Body of pancreas (tissue), 4 donors: ENCODE data around the gene CCDC150. TPM values are rescaled to one million over a fixed set of nuclear protein-coding genes. Genes with fewer than 3 reads are reported as not detected.

Experiments
- ATAC-seq: fragments of 150-250 bp; one replicate; pipeline ENCODE4 v1.9.1; 2016
- DNase-seq, 4 donors: peaks; one replicate each; pipeline ENCODE4 v3.0.0-alpha.2; 2019
- H3K27ac ChIP-seq, 4 donors: fragments of 200-600 bp; sonication (generic); 1 replicate in 3 of 4; 2 replicates in 1 of 4; pipeline versions ENCODE4 v1.5.1 to v1.6.1; 2016 to 2019; ENCODE audit warnings: mild to moderate bottlenecking in 1 of 4, mixed read lengths in 1 of 4, moderate library complexity in 1 of 4
- H3K27me3 ChIP-seq, 2 donors: fragments of 200-600 bp; sonication (generic); one replicate each; pipeline ENCODE4 v1.6.0; 2016; ENCODE audit warnings: mild to moderate bottlenecking in 1 of 2
- H3K36me3 ChIP-seq, 2 donors: fragments of 200-600 bp; sonication (generic); replicated peaks in 1 of 2; 2 replicates each; pipeline ENCODE4 v1.5.1; 2016; ENCODE audit warnings: low read depth in 2 of 2; ENCODE audit not compliant: insufficient read depth in 1 of 2
- H3K4me1 ChIP-seq: fragments of 200-600 bp; sonication (generic); one replicate; pipeline ENCODE4 v1.6.0; 2016
- H3K4me3 ChIP-seq, 2 donors: fragments of 200-600 bp; sonication (generic); 1 replicate in 1 of 2; 2 replicates in 1 of 2; pipeline ENCODE4 v1.5.1; 2016 to 2019
- H3K9me3 ChIP-seq, 3 donors: fragments of 200-600 bp; sonication (generic); 1 replicate in 2 of 3; 2 replicates in 1 of 3; pipeline ENCODE4 v1.5.1; 2016
- POLR2A ChIP-seq, 3 donors: fragments of 450-650 bp; IDR thresholded peaks; one replicate each; pipeline ENCODE4 v1.6.1; 2016; ENCODE audit warnings: antibody characterized with exemption in 3 of 3, mild to moderate bottlenecking in 2 of 3
- WGBS, 2 donors: methylation state at CpG; one replicate each; pipeline ENCODE4 v1.1.5; 2017; 5-methylcytosine and 5-hydroxymethylcytosine counted together
- intact Hi-C: fragments of 100-400 bp; cut with DNase I; formaldehyde crosslinking; loops from one replicate; pipeline ENCODE4 v1.15.1; 2023
- total RNA-seq, 2 donors: library from RNA; depleted of rRNA; stranded (reverse); fragments of >200 nt; gene quantifications; one replicate each; pipeline ENCODE4 v1.1.0, GENCODE V29; 2016
- TF ChIP-seq, protein P1 (sequence below), 7 experiments: fragments of 450-650 bp in 4 of 7; fragments of 200-600 bp in 3 of 7; sonication (generic) in 3 of 7; IDR thresholded peaks; one replicate each; pipeline ENCODE4 v1.5.1; 2016 to 2019; ENCODE audit warnings: antibody characterized with exemption in 7 of 7

CCDC150 gene
- total RNA-seq, 2 donors from 2014 or later: 2.6 TPM; not detected in 1

- ATAC-seq (peak; percentile 31), DNase-seq (peak; percentile 8 to 30 (median 15))
- peaks cover 10% of the 10 kb centered on the region for H3K4me1 ChIP-seq
- H3K4me3 ChIP-seq: no peak overlapping the region
- intact Hi-C loops: no loop called here
- H3K9me3 ChIP-seq: no peaks in the 10 kb centered on the region
- no peaks in the 10 kb centered on the region for H3K27me3 ChIP-seq
- TF ChIP-seq POLR2A (IDR thresholded peaks at IDR 0.05): no peak
- TF ChIP-seq, protein P1, sequence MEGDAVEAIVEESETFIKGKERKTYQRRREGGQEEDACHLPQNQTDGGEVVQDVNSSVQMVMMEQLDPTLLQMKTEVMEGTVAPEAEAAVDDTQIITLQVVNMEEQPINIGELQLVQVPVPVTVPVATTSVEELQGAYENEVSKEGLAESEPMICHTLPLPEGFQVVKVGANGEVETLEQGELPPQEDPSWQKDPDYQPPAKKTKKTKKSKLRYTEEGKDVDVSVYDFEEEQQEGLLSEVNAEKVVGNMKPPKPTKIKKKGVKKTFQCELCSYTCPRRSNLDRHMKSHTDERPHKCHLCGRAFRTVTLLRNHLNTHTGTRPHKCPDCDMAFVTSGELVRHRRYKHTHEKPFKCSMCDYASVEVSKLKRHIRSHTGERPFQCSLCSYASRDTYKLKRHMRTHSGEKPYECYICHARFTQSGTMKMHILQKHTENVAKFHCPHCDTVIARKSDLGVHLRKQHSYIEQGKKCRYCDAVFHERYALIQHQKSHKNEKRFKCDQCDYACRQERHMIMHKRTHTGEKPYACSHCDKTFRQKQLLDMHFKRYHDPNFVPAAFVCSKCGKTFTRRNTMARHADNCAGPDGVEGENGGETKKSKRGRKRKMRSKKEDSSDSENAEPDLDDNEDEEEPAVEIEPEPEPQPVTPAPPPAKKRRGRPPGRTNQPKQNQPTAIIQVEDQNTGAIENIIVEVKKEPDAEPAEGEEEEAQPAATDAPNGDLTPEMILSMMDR (IDR thresholded peaks at IDR 0.05): peak in 1 of 7 experiments; percentile 5
- H3K27ac ChIP-seq: no peak overlapping the region
- no peaks in the 10 kb centered on the region for H3K36me3 ChIP-seq
- WGBS, 2 donors: 0 to 3% methylated on average over 41 to 48 of the region's 48 CpGs
These were observed 47.1 kb upstream of the CCDC150 start for GRCh38 chr2:196592331-196592910.

DNA sequence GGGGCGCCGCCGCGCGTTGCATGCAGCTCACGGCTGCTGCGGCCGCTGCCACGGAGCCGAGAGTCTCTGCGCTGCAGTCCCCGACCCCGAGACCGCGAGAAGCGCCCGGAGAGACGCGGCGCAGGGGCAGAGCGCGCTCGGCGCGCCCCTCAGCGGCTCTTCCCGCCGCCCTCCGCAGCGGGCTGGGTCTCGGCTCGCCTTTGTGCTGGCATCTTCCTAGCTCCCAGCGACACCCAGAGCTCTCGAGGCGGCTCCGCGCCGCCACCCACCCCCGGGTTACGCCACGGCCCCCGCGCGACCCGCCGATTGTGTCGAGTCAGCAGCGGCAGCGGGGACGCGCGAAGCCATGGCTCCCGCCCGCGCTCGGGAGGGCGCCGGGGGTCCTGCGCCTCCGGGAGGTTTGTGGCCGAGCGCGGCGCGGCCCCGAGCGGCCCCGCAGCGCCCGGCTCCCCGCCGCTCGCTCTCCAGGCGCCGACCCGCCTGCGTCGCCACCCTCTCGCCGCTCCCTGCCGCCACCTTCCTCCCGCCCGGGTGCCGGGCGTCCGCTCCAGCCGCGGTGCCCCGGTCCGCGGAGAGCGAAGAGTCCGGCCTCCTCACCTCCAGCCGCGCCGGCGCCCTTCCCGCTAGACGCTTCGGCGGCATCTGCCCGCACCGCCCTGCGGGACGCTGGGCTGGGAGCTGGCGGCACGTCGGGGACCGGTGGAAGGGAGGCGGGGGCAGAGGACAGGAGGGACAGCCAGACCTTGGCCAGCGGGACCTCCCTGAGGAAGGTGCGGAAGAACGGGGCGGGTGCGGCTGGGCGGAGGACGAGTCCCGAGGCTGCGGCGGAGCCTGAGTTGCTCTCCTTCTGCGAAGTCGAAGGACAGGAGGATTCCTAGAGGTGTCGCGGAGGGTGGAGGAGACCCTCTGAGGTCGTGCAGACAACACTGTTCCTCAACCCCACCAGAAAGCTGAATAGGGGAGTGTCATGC, 46.3 kb upstream of the CCDC150 start, which contains the start of gene HECW2:
Gene HECW2 (minus strand): TSS at position 644 of the 971 bp plus-strand sequence.
- Histone ChIP-seq H3K9me3 (no peaks in the 10 kb centered on the region), H3K27me3 (no peaks in the 10 kb centered on the region), H3K4me1 (peaks cover 10% of the 10 kb centered on the region), H3K36me3 (no peaks in the 10 kb centered on the region), H3K27ac (no peak within 1 kb of the TSS), H3K4me3 (peak within 1 kb of the TSS in 1 of 2 donors; percentile 10)
- intact Hi-C loops: no loop called here
- 2 to 5% methylated on average over 21 to 103 of the region's 125 CpGs for WGBS, 2 donors
- peak; percentile 58 for ATAC-seq
- TF ChIP-seq POLR2A (IDR thresholded peaks at IDR 0.05): peak in 1 of 3 donors; percentile 6
- TF ChIP-seq, protein P1 (IDR thresholded peaks at IDR 0.05): no peak
- peak in 3 of 4 donors; percentile 3 to 22 (median 12) for DNase-seq

- 71 to 80% methylated on average over 6 of the region's 6 CpGs for WGBS, 2 donors
- Histone ChIP-seq H3K4me1 (peaks cover 10% of the 10 kb centered on the region), H3K27me3 (no peaks in the 10 kb centered on the region), H3K4me3 (no peak overlapping the region), H3K9me3 (no peaks in the 10 kb centered on the region), H3K27ac (no peak overlapping the region), H3K36me3 (no peaks in the 10 kb centered on the region)
- TF ChIP-seq, protein P1 (IDR thresholded peaks at IDR 0.05): no peak
- TF ChIP-seq POLR2A (IDR thresholded peaks at IDR 0.05): no peak
- no peak for DNase-seq
- intact Hi-C loops: no loop called here
- ATAC-seq: no peak
These were observed 45.4 kb upstream of the CCDC150 start for GRCh38 chr2:196594158-196594557.

DNA sequence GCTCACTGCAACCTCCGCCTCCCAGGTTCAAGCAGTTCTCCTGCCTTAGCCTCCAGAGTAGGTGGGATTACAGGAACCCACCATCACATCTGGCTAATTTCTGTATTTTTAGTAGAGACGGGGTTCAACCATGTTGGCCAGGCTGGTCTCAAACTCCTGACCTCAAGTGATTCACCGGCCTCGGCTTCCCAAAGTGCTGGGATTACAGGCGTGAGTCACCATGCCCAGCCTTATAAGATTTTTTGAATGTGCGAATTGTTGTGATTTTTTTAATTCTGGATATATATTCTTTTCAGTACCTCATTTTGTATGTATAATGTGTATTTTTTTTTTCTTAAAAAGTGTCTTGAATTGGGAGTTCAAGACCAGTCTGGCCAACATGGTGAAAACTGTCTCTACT, 42.0 kb upstream of the CCDC150 start:
- no peak overlapping the region for H3K4me3 ChIP-seq
- TF ChIP-seq POLR2A (IDR thresholded peaks at IDR 0.05): no peak
- TF ChIP-seq, protein P1 (IDR thresholded peaks at IDR 0.05): no peak
- ATAC-seq (no peak), DNase-seq (no peak)
- H3K9me3 ChIP-seq: no peaks in the 10 kb centered on the region
- H3K36me3 ChIP-seq: no peaks in the 10 kb centered on the region
- H3K4me1 ChIP-seq: peaks cover 4% of the 10 kb centered on the region
- WGBS, 2 donors: 85 to 89% methylated on average over 6 of the region's 6 CpGs
- H3K27ac ChIP-seq: no peak overlapping the region
- intact Hi-C loops: no loop called here
- H3K27me3 ChIP-seq: no peaks in the 10 kb centered on the region
